ENCODE measurements around the gene H6PD. TPM values are rescaled to one million over a fixed set of nuclear protein-coding genes. Genes with fewer than 3 reads are reported as not detected.

H6PD gene
- total RNA-seq, 1 donor from 2014 or later, result 43.7 TPM

DNA sequence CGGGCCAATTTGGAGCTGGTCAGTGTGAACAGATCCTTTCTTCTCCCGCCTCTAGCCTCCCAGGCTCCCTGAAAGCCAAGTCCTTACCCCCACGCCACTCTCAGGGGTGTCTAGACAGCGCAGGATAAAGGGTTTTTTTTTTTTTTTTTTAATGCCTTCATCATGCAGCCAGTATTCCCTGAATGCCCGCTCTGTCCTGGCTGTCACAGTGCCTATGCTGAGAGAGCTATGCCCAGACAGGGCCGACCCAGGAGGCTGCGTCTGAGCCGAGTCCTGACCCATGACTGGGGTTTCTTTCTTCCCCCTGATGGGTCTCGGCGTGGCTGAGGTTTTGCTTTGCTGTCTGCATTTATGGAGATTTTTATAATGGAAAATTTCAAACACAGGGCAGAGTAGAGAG lies 76.5 kb downstream of the H6PD start:
- Histone ChIP-seq H3K4me3 (no peak overlapping the region), H3K36me3 (no peaks in the 10 kb centered on the region), H3K27me3 (no peaks in the 10 kb centered on the region), H3K27ac (no peak overlapping the region), H3K9me3 (no peaks in the 10 kb centered on the region), H3K4me1 (peaks cover 10% of the 10 kb centered on the region)
- intact Hi-C loops (cut with DNase I), result no loop called here
- ATAC-seq, result no peak
- no peak for DNase-seq
- TF ChIP-seq, protein P1, sequence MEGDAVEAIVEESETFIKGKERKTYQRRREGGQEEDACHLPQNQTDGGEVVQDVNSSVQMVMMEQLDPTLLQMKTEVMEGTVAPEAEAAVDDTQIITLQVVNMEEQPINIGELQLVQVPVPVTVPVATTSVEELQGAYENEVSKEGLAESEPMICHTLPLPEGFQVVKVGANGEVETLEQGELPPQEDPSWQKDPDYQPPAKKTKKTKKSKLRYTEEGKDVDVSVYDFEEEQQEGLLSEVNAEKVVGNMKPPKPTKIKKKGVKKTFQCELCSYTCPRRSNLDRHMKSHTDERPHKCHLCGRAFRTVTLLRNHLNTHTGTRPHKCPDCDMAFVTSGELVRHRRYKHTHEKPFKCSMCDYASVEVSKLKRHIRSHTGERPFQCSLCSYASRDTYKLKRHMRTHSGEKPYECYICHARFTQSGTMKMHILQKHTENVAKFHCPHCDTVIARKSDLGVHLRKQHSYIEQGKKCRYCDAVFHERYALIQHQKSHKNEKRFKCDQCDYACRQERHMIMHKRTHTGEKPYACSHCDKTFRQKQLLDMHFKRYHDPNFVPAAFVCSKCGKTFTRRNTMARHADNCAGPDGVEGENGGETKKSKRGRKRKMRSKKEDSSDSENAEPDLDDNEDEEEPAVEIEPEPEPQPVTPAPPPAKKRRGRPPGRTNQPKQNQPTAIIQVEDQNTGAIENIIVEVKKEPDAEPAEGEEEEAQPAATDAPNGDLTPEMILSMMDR (IDR thresholded peaks at IDR 0.05), result no peak

DNA sequence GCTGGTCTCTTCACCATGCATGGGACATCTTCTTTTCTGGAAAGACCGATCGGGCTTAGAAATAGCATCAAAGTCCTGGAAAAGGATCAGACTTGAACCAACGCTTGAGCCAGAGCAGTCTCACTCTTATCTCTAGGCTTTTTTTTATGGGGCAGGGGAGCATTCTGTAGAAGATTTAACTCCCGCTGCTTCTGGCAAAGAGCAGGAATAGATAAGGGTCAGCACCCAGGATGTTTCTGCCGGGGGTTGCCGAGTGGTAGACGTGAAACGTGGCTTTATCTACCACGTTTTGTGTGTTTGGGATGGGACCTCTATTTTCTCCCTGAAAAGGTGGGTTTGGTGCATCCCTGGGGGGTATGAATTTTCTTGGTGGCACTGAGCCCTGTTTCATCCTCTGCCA lies 76.9 kb downstream of the H6PD start:
- TF ChIP-seq, protein P1 (IDR thresholded peaks at IDR 0.05), result no peak

DNA sequence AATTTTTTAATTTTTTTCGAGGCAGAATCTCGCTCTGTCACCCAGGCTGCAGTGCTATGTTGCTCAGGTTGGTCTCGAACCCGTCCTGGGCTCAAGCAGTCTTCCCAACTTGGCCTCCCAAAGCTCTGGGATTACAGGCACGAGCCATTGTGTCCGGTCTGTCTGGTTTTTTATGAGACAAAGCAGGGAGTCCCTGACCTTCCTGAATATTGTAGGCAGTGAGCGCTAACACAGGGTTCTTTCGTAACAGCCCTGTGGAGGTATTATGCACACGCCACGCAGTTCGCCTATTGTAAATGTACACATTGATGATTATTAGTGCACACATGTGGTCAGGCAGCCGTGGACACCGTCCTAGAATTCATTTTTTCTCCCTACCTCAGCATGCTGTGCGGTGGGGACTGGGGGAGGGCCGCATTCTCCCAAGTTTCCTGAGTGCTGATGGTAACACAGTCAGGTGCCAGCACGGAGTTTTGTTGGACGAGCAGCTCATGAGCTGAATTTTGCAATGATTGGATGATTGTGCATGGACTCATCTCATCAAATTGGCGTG lies 77.7 kb downstream of the H6PD start:
- no peaks in the 10 kb centered on the region for H3K36me3 ChIP-seq
- H3K4me3 ChIP-seq, result no peak overlapping the region
- TF ChIP-seq, protein P1 (IDR thresholded peaks at IDR 0.05), result no peak
- intact Hi-C loops (cut with DNase I), result no loop called here
- H3K27me3 ChIP-seq, result no peaks in the 10 kb centered on the region
- H3K27ac ChIP-seq, result no peak overlapping the region
- DNase-seq (no peak), ATAC-seq (no peak)
- H3K4me1 ChIP-seq, result peaks cover 11% of the 10 kb centered on the region
- H3K9me3 ChIP-seq, result no peaks in the 10 kb centered on the region

More for the DNA sequence above, 76.9 kb downstream of the H6PD start:
- H3K4me3 ChIP-seq, result no peak overlapping the region
- intact Hi-C loops (cut with DNase I), result no loop called here
- ATAC-seq (no peak), DNase-seq (no peak)
- H3K27ac ChIP-seq, result no peak overlapping the region
- peaks cover 11% of the 10 kb centered on the region for H3K4me1 ChIP-seq
- H3K27me3 ChIP-seq, result no peaks in the 10 kb centered on the region
- H3K9me3 ChIP-seq, result no peaks in the 10 kb centered on the region
- no peaks in the 10 kb centered on the region for H3K36me3 ChIP-seq

DNA sequence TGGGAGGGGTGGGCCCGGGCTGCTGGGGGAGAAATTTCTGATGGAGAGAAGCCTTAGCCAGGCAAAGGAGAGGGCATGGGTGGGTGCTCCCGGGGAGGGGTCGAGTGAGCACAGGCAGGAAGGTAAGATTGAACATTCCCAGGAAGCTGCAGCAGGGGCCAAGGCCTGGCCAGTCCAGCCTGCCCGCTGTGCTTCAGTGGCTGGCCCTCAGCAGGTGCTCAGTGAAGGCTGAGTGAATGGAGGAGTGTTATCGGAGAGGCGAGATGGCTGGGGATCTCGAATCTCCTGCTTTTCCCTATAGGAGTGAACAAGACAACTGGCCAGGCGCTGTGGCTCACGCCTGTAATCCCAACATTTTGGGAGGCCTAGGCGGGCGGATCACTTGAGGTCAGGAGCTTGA lies 79.0 kb downstream of the H6PD start:
- Histone ChIP-seq H3K4me1 (peaks cover 11% of the 10 kb centered on the region), H3K4me3 (no peak overlapping the region), H3K36me3 (no peaks in the 10 kb centered on the region), H3K27ac (no peak overlapping the region), H3K9me3 (no peaks in the 10 kb centered on the region), H3K27me3 (no peaks in the 10 kb centered on the region)
- intact Hi-C loops (cut with DNase I), result no loop called here
- TF ChIP-seq, protein P1 (IDR thresholded peaks at IDR 0.05), result no peak
- DNase-seq, result no peak
- no peak for ATAC-seq

DNA sequence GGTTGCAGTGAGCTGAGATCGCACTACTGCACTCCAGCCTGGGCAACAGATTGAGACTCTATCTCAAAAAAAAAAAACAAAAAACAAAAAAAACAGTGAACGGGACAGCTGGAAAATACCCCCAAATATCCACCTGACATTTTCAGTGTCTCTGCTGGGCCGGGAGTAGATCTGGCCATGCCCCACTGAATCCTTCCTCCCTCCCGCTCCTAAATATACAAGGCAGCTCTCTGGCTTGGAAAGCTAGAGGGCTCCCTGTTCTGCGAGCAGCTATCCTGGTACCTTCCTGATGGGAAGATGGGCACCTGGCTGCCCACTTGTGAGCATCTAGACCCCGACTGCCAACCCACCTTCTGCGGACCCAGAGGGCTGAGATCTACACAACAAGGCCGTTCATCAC lies 79.5 kb downstream of the H6PD start:
- Histone ChIP-seq H3K27ac (no peak overlapping the region), H3K36me3 (no peaks in the 10 kb centered on the region), H3K9me3 (no peaks in the 10 kb centered on the region), H3K27me3 (no peaks in the 10 kb centered on the region), H3K4me1 (peaks cover 11% of the 10 kb centered on the region), H3K4me3 (no peak overlapping the region)
- ATAC-seq (no peak), DNase-seq (no peak)
- intact Hi-C loops (cut with DNase I), result no loop called here
- TF ChIP-seq, protein P1 (IDR thresholded peaks at IDR 0.05), result no peak

All from upper lobe of right lung (tissue), 1 donor.